ENCODE measurements around the gene CRISP3.
"Not testable (repeated sequence)": the region's sequence is repeated elsewhere in the genome, so short reads cannot be mapped to it uniquely, and the experiment has no call there.

The CRISP3 gene

GRCh38 chr6:49744259-49744658 lies at the start of gene CRISP3:
Gene CRISP3 (minus strand): TSS chr6:49744388. CDS start chr6:49744367, 21 bp downstream.
- DNase-seq (ENCODE audit: low spot score) = no peak

- no peak for DNase-seq (ENCODE audit: low spot score)
These were observed 46.2 kb upstream of the CRISP3 start for GRCh38 chr6:49790341-49790740.

- no peak for DNase-seq (ENCODE audit: low spot score)
These were observed 43.0 kb upstream of the CRISP3 start, which contains the start of gene PGK2 for GRCh38 chr6:49787176-49787575. Gene PGK2 (minus strand): TSS chr6:49787285. CDS start chr6:49787187, 98 bp downstream.

GRCh38 chr6:49784272-49784671 lies 40.1 kb upstream of the CRISP3 start:
- DNase-seq (ENCODE audit: low spot score) = no peak

- peak; percentile 63 for DNase-seq (ENCODE audit: low spot score)
These were observed 38.5 kb upstream of the CRISP3 start for GRCh38 chr6:49782725-49783124.

- peak; percentile 73 for DNase-seq (ENCODE audit: low spot score)
These were observed 38.1 kb upstream of the CRISP3 start for GRCh38 chr6:49782293-49782692.

- no peak for DNase-seq (ENCODE audit: low spot score)
These were observed 32.3 kb upstream of the CRISP3 start for GRCh38 chr6:49776444-49776843.

GRCh38 chr6:49775043-49775442 lies 30.9 kb upstream of the CRISP3 start:
- DNase-seq (ENCODE audit: low spot score) = no peak

- DNase-seq (ENCODE audit: low spot score) = peak; percentile 17
These were observed 28.1 kb upstream of the CRISP3 start for GRCh38 chr6:49772285-49772684.

GRCh38 chr6:49766762-49767161 lies 22.6 kb upstream of the CRISP3 start:
- no peak for DNase-seq (ENCODE audit: low spot score)

GRCh38 chr6:49764571-49765236 lies 20.5 kb upstream of the CRISP3 start:
- DNase-seq (ENCODE audit: low spot score) = no peak

- no peak for DNase-seq (ENCODE audit: low spot score)
These were observed 759 bp downstream of the CRISP3 start for GRCh38 chr6:49743429-49743828.

- DNase-seq (ENCODE audit: low spot score) = no peak
These were observed 4.8 kb downstream of the CRISP3 start for GRCh38 chr6:49739423-49739822.

- DNase-seq (ENCODE audit: low spot score) = peak; percentile 61
These were observed 8.1 kb downstream of the CRISP3 start for GRCh38 chr6:49736017-49736508.

GRCh38 chr6:49733680-49734079 lies 10.5 kb downstream of the CRISP3 start:
- no peak for DNase-seq (ENCODE audit: low spot score)

- DNase-seq (ENCODE audit: low spot score) = peak; percentile 18
These were observed 11.4 kb downstream of the CRISP3 start for GRCh38 chr6:49732781-49733180.

GRCh38 chr6:49730251-49730650 lies 13.9 kb downstream of the CRISP3 start:
- DNase-seq (ENCODE audit: low spot score) = no peak

- DNase-seq (ENCODE audit: low spot score) = not testable (repeated sequence)
These were observed 20.3 kb downstream of the CRISP3 start for GRCh38 chr6:49723917-49724316.

- peak; percentile 49 for DNase-seq (ENCODE audit: low spot score)
These were observed 22.9 kb downstream of the CRISP3 start for GRCh38 chr6:49721297-49721696.

- no peak for DNase-seq (ENCODE audit: low spot score)
These were observed 23.8 kb downstream of the CRISP3 start for GRCh38 chr6:49720372-49720771.

- no peak for DNase-seq (ENCODE audit: low spot score)
These were observed 30.8 kb downstream of the CRISP3 start, which contains the start of gene CRISP2 for GRCh38 chr6:49713346-49713745. Gene CRISP2 (minus strand): TSS chr6:49713543. CDS start chr6:49709196, 4,347 bp downstream.

GRCh38 chr6:49698478-49698877 lies 45.7 kb downstream of the CRISP3 start:
- peak; percentile 11 for DNase-seq (ENCODE audit: low spot score)

GRCh38 chr6:49693512-49693911 lies 50.7 kb downstream of the CRISP3 start:
- no peak for DNase-seq (ENCODE audit: low spot score)

- DNase-seq (ENCODE audit: low spot score) = no peak
These were observed 51.7 kb downstream of the CRISP3 start for GRCh38 chr6:49692534-49692933.

Measured in hematopoietic multipotent progenitor cell treated with erythropoietin and hydrocortisone succinate and interleukin-3 and kit ligand, for 17 days (in vitro differentiated cells).